H1 (cell line): ENCODE data around the gene RALA. TPM values are rescaled to one million over a fixed set of nuclear protein-coding genes. Genes with fewer than 3 reads are reported as not detected.

ENCODE experiments used
- GTF2F1 ChIP-seq: IDR thresholded peaks from 2 replicates; pipeline ENCODE4 v1.6.1; 2012; ENCODE audit warnings: low read depth, low read length, improper control_type of control experiment, borderline replicate concordance
- NRF1 ChIP-seq: IDR thresholded peaks from 2 replicates; pipeline ENCODE4 v1.6.1; 2011; ENCODE audit warnings: mild to moderate bottlenecking, low read depth, low read length, improper control_type of control experiment
- SP4 ChIP-seq: IDR thresholded peaks from 2 replicates; pipeline ENCODE4 v1.6.1; 2012; ENCODE audit warnings: low read length, inconsistent platforms
- SUZ12 ChIP-seq: fragments of 200-600 bp; sonication (generic); IDR thresholded peaks from 2 replicates; pipeline ENCODE4 v1.6.1; 2012; ENCODE audit warnings: mild to moderate bottlenecking, inconsistent platforms, low read length, moderate library complexity, mixed read lengths
- polyA plus RNA-seq, 7 experiments: library from polyadenylated mRNA; depleted of rRNA in 3 of 7; stranded (reverse) in 5 of 7; unstranded in 2 of 7; fragments of >200 nt in 5 of 7; fragments of 200-250 nt in 2 of 7; gene quantifications; 1 replicate in 5 of 7; 2 replicates in 1 of 7; 4 replicates in 1 of 7; pipeline versions ENCODE4 v1.2.1 to v1.2.3, GENCODE V29; 2011 to 2013; ENCODE audit warnings: missing spikeins in 2 of 7, mixed read lengths in 2 of 7
- total RNA-seq: library from RNA; stranded (reverse); fragmentation: NEBNext Ultra II Directional; extraction: Animal tissue kit (Norgen Biotek cat#: 25700); gene quantifications from 2 replicates; pipeline ENCODE4 v1.2.1, GENCODE V29; 2021
- TF ChIP-seq, protein P1 (sequence below): fragments of 300-600 bp; sonication (generic); IDR thresholded peaks from 2 replicates; pipeline ENCODE4 v1.7.1; 2012; ENCODE audit warnings: low read length, moderate library complexity, mild to moderate bottlenecking, inconsistent platforms; ENCODE audit not compliant: insufficient replicate concordance
- TF ChIP-seq, protein P2 (sequence below): IDR thresholded peaks from 2 replicates; pipeline ENCODE4 v1.6.1; 2012; ENCODE audit warnings: inconsistent platforms
- TF ChIP-seq, protein P3 (sequence below): IDR thresholded peaks from 2 replicates; pipeline ENCODE4 v1.6.1; 2011; ENCODE audit warnings: low read length, improper control_type of control experiment

Gene RALA
- total and polyA plus RNA-seq, 2 of the 8 experiments (the other 6 are each of a cell fraction or from before 2014, with no cell fraction given), result 24.1 to 72.8 TPM

DNA sequence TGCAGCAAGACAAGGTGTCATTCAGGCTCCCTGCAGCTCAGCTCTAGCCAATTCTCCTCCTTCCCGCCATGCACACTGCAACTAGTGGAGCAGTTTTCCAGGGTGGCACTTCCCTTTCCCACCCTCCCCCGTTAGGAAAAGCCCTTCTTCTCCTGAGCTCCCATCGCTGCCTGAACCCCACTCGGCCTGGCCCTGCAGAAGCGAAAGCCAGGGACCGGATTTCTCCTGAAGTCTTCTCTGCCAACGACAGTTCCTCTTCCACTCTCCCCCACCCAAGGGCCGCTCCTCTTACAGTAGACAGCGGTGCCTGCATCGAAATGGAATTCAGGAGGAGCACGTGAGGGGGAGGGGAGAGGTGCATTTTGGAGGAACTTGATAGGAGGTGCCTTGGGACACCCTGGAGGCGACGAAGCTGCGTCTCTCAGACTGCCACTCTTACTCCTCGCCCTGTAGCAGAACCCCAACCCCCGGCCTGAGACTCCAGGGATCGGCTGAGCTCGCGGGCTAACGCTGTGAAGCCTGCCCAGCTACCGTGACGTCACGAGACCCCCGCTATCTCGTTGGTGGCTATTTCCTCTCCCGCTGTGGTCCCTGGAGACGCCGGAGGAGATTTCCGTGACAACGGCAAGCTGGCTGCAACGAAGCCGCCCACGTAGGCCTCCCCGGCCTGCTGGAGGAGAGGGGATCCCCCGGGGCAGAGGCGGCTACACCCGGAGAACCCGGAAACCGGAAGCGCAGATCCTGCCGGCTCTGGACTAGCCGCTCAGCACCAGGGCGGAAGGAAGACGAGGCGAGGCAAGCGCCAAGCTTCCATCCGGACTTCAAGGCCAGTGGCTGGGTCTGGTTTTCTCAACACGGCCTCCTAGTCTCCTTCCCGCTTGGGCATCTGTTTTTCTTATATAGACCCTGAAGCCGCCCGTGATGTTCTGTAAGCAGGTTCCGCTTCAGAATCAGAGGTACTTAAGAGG is 109.7 kb downstream of the RALA start (continued):
- TF ChIP-seq, protein P1, sequence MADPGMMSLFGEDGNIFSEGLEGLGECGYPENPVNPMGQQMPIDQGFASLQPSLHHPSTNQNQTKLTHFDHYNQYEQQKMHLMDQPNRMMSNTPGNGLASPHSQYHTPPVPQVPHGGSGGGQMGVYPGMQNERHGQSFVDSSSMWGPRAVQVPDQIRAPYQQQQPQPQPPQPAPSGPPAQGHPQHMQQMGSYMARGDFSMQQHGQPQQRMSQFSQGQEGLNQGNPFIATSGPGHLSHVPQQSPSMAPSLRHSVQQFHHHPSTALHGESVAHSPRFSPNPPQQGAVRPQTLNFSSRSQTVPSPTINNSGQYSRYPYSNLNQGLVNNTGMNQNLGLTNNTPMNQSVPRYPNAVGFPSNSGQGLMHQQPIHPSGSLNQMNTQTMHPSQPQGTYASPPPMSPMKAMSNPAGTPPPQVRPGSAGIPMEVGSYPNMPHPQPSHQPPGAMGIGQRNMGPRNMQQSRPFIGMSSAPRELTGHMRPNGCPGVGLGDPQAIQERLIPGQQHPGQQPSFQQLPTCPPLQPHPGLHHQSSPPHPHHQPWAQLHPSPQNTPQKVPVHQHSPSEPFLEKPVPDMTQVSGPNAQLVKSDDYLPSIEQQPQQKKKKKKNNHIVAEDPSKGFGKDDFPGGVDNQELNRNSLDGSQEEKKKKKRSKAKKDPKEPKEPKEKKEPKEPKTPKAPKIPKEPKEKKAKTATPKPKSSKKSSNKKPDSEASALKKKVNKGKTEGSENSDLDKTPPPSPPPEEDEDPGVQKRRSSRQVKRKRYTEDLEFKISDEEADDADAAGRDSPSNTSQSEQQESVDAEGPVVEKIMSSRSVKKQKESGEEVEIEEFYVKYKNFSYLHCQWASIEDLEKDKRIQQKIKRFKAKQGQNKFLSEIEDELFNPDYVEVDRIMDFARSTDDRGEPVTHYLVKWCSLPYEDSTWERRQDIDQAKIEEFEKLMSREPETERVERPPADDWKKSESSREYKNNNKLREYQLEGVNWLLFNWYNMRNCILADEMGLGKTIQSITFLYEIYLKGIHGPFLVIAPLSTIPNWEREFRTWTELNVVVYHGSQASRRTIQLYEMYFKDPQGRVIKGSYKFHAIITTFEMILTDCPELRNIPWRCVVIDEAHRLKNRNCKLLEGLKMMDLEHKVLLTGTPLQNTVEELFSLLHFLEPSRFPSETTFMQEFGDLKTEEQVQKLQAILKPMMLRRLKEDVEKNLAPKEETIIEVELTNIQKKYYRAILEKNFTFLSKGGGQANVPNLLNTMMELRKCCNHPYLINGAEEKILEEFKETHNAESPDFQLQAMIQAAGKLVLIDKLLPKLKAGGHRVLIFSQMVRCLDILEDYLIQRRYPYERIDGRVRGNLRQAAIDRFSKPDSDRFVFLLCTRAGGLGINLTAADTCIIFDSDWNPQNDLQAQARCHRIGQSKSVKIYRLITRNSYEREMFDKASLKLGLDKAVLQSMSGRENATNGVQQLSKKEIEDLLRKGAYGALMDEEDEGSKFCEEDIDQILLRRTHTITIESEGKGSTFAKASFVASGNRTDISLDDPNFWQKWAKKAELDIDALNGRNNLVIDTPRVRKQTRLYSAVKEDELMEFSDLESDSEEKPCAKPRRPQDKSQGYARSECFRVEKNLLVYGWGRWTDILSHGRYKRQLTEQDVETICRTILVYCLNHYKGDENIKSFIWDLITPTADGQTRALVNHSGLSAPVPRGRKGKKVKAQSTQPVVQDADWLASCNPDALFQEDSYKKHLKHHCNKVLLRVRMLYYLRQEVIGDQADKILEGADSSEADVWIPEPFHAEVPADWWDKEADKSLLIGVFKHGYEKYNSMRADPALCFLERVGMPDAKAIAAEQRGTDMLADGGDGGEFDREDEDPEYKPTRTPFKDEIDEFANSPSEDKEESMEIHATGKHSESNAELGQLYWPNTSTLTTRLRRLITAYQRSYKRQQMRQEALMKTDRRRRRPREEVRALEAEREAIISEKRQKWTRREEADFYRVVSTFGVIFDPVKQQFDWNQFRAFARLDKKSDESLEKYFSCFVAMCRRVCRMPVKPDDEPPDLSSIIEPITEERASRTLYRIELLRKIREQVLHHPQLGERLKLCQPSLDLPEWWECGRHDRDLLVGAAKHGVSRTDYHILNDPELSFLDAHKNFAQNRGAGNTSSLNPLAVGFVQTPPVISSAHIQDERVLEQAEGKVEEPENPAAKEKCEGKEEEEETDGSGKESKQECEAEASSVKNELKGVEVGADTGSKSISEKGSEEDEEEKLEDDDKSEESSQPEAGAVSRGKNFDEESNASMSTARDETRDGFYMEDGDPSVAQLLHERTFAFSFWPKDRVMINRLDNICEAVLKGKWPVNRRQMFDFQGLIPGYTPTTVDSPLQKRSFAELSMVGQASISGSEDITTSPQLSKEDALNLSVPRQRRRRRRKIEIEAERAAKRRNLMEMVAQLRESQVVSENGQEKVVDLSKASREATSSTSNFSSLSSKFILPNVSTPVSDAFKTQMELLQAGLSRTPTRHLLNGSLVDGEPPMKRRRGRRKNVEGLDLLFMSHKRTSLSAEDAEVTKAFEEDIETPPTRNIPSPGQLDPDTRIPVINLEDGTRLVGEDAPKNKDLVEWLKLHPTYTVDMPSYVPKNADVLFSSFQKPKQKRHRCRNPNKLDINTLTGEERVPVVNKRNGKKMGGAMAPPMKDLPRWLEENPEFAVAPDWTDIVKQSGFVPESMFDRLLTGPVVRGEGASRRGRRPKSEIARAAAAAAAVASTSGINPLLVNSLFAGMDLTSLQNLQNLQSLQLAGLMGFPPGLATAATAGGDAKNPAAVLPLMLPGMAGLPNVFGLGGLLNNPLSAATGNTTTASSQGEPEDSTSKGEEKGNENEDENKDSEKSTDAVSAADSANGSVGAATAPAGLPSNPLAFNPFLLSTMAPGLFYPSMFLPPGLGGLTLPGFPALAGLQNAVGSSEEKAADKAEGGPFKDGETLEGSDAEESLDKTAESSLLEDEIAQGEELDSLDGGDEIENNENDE, result no peak
- TF ChIP-seq, protein P2, sequence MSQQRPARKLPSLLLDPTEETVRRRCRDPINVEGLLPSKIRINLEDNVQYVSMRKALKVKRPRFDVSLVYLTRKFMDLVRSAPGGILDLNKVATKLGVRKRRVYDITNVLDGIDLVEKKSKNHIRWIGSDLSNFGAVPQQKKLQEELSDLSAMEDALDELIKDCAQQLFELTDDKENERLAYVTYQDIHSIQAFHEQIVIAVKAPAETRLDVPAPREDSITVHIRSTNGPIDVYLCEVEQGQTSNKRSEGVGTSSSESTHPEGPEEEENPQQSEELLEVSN, result peak; percentile 82
- 0 out of 2 replicates have a peak, but pooled peaks have one; percentile 7 for TF ChIP-seq GTF2F1
- TF ChIP-seq NRF1, result no peak
- TF ChIP-seq SP4, result no peak; the same call in 1 of the 2 replicates
- TF ChIP-seq, protein P3, sequence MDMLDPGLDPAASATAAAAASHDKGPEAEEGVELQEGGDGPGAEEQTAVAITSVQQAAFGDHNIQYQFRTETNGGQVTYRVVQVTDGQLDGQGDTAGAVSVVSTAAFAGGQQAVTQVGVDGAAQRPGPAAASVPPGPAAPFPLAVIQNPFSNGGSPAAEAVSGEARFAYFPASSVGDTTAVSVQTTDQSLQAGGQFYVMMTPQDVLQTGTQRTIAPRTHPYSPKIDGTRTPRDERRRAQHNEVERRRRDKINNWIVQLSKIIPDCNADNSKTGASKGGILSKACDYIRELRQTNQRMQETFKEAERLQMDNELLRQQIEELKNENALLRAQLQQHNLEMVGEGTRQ, result no peak
- no peak for TF ChIP-seq SUZ12
